ENCODE results near the gene HOXB8.

Gene HOXB8

DNA sequence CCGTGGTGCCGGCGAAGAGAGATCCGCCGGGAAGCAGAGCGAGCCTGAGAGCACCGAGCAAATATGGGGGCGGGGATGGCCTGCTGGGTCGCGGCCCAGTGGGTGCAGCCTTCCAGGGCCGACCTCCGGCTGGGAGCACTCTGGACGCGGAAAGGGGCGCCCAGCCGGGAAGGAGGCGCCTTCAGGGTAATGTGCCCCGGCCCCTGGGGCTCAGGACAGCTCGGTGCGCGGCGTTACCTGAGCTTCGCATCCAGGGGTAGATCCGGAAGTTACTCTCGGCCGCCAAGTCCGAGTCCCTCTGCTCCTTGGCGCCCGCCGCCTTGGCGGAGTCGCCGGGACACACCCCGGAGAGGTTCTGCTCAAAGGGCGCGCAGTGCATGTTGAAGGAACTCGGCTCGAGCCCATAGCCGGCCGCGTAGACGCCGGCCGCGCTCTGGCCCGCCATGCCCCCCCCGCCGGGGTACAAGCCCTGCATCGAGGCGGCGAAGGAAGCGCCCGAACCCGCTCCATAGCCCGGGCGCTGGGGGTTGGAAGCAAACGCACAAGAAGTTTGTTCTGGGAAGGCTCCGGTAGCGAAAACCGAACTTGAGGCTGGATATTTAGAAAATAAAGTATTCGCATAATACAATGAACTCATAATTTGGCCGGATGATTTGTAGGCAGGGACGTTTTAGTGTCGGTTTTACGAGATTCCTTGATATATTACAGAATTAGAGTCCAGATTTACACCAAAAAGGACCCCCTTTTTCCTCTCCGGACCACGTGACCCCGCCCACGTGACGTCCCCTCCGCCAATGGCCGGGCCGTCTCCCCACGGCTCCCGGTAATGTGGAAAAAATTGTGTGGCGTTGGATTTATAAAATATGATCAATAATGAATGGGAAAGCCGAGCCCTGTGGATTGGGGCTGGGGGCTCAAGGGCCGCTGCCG is 4.5 kb downstream of the HOXB8 start, which contains the start of gene HOXB7:
HOXB7 (minus strand) TSS at position 736 of the 930 bp plus-strand sequence; CDS start at position 637, 99 bp downstream.
- peak in 2 of 4 experiments; percentile 28 to 31 for DNase-seq

DNA sequence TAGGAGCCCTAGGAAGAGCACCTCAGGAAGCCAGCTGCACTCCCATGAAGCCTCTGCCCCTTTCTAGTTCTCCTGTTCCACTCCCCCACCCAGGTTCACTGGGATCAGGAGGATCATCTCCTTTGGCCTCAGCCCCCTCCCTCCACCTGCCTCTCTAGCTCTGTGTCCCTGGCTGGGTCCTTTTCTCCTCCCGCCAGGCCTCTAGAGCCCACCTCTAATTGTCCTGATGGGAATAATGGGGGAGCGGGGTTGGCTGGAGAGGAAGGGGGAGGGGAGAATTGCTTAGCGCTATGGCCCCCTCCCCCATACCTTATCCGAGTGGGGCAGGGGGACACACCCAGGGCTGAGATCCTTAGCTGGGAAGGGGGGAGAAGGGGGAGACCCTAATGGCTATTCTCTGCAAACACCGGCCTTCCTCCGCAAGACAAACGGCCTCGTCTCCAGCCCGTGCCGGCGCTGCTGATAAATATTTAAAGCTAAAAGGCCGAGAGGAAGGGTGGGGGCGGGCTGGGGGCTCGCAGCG is 5.3 kb downstream of the HOXB8 start:
- DNase-seq = no peak

DNA sequence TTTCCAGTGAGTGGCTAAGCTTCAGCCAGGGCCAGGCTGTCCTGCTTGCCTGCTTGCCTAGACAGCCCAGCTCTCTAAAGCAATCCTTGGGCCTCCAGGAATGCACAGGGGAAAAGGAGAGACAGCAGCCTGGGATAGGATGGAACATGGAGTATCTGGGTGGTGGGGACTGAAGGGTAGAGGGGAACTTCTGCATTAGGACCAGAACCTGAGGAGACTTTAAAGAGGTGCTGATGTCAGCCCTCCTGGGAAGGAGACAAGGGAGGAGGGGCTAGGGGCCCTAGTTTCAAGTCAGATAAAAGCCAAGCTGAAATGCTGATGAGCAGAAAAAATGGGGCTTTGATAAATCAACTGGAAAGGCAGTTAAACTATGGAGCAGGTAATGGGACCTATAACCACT is 6.1 kb downstream of the HOXB8 start:
- no peak for DNase-seq

DNA sequence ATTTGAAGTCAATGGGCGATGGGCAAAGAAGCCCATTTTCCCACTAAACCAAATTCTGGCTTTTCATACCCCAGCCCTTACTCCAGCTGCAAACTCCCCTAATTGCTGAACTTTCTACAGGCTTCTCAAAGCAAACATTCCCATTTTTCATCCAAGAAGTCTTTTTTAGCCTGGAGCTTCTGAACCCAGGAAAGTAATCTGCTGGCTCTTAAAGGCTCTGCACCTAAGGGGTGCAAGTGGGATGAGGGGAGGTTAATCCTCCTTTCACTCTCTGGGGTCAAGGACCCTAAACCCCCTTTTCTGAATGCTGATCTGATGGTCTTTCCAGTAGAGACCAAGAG is 6.6 kb downstream of the HOXB8 start:
- DNase-seq = no peak

DNA sequence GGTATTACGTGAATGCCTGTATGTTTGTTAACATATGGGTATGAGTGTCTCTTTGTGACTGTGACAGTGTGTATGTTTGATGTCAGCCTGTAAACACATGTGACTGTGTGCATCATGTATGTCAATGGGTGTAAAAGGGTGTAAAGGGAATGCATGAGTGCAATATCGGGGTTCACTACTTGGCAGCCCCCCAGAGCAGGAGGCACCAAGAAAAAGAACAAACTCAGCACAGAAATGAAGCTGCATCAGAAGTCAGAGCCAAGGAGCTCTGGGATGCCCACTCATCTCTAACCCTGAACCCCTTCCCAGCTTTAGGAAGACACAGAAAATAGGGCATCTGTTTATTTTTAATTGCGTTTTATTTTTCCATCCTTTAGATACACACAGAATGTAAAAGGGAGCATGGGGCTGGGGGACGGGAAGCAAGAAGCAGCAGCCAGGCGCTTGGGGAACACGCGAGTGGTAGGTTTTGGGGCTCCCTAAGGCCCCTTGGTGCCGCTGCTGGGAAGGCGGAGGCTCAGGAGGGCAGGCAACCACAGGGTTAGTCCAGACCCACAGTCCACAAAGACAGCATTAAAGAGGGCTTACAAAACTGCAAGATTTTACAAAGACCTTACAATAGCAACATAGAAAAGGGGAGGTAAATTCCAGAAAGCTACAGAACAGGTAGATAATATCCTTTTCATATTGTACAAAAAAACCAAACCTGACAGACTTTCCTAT is 8.0 kb downstream of the HOXB8 start:
- DNase-seq = no peak

DNA sequence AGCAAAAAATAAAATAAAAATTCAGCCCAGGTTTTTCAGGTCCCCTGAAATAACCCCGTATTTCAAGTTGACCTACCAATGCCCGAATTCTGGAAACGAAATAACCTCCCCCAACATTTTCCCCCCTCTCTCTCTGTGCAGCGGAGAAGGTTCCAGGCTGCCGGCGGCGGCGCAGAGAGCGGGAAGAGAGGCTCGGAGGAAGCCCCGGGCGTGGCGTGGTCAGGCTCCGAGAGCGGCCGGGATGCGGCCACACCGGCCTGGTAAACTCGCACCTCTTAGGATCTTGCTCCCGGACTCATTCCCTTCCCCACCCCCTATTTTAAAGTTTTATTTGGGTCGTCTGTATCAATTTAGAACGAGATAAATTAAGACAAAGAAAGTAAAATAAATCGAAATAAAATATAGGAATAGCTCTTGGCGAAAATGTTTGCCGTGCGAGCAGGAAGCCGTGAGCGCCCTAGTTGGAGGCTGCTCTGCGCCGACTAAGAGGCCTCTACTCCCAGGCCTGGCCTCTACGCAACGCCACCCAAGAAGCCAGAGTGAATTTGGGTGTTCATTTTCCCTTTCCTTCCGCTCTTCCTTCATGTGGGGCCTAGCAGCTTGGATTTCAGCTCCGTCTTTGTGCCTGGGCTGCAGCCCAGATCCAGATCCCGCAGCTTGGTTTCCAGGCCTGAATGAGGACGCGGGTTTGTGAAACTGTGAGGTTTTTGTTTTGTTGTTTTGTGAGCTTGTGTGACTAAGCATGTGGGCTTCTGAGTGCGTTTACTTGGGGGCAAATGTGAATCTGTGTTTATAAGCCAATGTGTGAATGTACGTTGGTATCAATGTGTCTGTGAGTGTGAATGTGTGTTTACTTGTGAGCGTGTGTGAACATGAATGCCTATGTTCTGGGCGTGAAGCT is 8.9 kb downstream of the HOXB8 start:
- DNase-seq = no peak

DNA sequence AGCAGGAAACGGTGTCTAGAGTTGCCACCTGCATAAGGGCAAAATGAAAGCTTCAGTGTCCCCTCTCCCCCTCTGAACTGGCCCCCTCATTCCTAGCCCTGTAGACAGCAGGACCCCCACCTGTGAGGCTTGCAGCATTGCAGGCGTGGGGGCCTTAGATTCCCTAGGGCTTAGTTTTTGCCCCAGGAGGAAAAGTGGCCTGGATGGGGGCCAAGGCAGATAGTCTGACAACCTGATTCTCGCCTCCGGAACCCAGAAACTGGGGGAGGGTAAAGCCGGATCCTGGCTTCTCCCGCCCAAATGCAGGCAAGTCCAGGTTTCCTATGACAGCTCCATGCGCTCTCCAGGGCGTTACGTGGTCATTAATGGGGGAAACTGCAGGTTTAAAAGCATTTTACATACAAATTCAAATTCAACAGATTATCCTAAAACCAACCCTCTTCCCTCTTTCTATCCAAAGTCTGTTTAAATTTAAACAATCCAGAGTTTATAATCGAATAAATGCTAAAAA is 9.6 kb downstream of the HOXB8 start:
- DNase-seq = no peak

DNA sequence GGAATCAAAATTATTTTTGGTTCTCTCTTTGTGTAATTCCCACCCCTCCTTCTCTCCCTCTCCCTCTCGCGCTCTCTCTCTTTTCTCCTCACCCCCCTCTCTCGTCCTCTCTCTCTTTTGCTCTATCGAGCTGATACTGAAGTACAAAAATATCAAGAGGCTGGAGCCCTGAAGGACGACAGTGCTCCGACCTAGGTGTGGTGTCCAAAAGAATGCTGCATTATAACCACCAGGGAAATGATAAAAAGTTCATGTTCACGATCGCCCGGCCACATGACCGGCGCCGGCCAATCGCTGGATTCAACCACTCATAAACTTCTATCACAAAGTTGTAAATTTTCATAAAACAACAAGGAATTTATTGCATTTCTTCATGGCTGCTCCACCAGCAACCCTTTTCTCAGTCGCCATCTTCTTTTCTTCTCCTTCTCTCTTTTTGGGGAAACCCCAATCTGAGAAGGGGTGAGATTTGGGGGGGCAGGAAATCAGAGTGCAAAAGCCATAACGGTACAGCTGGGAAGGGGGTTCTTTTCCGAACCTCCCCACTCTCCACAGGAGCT is 10.2 kb downstream of the HOXB8 start, which contains the start of gene HOXB6:
HOXB6 (minus strand) TSS at position 217 of the 560 bp plus-strand sequence. CDS start 6,836 bp downstream, outside the sequence.
- DNase-seq = no peak

DNA sequence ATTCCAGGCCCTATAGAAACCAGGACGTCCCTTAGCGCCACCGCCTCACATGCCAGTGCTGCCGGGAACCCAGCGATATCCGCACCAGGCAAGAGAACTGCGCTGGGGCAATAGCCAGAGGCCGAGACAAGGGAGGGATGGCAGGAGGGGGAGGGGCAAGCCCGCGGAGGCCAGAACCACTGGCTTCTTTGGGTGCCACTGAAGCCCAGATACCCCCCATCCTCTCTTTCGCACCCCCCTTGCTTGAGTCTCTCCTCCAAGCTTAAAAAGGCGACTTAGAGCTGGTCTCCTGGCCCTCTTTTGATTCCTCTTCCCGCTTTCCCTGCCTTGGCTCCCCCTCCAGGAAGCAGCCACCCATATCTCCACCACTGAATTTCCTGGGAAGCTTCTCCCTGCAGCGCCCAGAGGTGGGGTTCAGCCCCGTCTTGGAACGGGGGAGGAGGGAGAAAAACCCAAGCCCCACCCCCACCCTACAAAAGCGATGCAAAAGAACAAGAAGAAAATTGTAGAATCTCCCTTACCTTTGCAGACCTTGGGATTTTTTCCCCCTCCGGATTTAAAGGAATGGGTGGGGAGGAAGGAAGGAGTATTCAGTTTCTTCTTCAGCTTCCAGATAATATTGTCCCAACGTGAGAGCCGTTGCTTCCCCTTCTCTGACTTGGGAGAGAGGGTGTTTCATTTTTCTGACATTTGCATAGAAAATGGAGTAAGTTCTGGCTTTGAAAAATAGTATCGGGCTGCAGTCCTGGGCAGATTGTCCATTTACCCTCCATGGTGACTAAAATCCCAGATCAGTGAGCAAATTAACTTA is 10.9 kb downstream of the HOXB8 start:
- DNase-seq = no peak

DNA sequence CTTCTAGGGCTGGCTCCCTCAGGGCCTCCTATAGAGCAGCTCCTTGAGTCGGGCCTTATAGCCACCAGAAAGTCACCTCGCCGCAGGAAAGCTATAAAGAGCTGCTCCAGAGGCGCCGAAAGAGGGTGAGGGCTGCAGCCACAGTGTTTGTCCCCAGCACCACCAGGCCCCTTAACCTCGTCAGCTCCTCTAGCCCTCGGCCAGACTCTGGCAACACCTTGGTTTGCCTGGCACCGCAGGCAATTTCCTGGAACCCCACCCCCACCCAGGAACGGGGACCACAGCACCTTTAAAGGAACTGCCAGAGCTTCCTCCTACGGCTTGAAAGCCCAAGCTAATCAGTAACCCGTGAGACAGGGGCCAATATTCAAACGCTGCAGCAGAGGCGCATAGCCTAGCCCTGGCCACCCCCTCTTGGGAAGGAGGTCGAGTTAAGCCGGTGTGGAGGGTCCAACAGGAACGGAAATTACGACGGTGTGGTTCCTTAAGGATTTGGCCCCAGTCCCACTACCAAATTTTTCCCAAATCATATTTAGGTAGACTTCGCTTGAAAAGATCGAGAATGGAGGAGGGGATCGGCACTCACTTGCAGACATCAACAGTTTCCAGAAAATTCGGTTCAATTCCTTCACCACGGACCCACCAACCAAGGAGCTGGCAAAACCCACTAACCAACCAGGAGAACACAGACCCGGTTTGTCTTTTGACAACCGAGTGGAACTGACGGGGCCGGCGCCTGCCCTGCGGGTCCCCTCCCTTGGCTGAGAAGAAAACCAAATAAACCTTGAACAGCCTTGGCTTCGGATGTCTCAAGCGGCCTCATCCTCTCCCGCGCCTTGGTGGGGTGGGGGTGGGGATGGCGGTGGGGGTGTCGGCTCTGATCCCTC is 13.3 kb downstream of the HOXB8 start:
- DNase-seq = no peak

DNA sequence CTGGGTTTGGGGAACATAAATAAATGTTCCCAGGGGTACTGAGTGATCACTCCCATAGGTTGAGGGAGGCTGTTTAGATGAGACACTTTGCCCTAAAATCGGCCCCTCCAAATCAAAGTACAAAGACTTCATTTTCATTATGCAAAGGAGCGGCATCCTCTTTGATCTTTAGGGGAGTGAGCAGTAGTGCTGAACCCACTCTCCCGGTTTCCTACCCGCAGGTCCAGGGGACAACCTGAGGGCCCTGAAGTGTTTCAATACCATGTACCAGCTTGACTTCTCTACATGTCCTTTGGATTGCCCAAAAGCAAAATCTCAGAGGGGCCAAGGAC is 13.9 kb downstream of the HOXB8 start:
- DNase-seq = no peak

DNA sequence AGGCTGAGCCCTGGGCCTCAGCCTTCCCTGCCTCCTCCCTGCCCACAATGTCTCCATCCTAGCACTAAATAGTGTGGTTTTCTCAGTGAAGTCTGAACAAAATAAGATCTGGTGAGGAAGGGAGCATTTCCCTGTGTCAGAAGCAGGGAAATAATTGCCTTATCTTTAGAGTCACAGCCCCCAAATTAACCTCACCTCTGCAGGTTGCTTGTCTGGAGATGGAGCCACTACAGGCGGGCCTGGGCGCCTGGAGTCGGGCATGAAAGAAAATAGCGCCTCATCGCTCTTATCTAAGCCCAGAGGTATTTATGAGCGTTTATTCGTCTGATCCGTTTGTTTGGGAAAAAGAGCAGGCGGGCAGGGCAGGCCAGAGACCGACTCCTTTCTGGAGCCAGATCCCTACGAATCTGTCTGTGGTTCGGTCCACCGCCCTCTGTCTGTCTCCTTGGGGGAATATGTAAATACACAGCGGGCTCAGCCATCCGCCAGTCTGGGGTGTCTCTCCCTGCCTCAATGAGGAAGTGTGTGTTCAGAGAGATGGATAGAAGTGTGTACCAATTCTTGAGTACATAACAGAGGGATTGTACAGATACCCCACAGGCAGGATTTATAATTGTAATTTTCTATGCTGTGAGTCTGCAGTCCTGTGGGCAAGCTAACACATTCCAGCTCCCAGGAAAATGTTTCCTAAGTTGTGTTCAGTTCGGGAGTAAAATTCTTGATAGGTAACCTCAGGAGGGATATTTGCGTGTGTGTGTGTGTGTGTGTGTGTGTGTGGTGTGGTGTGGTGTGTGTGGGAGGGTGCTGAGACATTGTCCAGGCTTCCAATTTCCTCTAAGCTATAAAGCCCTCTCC is 14.6 kb downstream of the HOXB8 start:
- no peak for DNase-seq

DNA sequence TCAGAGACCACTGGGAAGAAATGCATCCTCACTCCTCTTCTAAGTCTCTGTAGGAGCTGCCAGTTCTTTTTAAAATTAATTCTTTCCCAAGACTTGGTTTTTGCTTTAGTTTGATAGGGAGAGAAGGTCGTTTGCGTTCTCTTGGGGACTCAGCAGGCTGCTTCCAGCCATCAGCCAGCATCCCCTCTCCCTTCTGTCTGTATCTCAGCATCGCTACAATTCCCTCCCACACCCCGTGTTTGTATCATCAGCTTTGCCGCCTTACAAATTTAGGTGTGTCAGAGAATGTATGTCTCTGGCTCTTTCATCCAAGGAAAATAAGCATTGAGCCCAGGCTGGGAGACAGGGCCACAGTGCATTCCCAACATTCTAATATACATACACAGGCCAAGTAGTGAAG is 15.7 kb downstream of the HOXB8 start:
- no peak for DNase-seq

DNA sequence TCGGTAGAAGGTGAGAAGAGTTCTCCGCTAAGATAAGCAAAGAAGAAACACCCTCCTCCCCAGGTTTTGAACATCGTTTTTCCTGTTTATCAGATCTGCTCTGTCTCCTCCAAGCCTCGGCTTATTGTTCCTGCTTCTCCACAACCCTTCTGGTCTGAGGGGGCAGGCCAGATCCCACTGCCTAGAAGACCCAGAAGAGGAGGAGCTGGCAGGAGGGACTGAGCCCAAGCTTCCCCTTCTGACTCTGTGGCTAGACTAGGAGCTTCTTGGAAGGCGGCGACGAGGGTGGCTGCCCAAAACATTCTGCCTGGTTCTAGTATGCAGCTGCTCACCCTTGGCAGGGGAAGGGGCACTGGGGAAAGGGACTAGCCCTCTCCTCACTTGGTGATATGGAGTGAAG is 16.4 kb downstream of the HOXB8 start:
- DNase-seq = no peak

DNA sequence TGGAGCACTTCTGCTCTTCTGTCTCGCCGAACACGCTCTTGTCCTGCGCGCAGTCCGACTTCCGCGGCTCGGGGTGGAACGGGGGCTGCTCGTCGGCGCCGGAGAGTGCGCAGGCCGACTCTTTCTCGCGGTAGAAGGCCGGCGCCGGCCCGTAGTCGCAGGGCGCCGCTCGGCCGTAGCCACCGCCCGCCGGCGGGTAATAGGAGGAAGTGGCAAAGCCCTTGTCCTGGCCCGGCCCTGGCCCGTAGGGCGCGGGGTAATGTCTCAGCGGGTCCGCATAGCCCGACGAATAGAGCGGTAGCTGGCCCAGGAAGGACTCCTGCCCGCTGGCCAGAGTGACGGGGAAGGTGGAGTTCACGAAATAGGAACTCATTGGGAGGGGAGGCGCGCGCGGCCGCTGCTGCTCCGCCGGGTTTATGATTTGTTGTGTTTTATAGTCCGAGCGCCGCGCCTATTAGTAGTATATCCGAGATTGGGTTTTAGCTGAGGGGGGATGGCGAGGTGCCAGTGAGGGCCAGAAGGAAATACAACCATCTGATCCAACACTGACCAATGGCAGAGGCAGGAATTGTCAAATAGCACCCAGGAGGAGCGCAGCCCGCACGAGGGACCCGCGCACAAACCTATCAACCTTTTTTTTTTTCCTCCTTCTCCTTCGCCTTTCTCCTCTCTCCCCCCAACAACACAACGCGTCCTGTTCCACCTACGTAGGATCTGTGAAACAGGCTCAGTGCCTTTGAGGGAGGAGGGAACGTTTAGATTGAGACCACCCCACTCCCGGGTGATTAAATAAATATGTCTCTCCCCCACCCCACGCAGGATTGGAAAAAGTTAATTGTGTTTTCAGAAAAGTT is 17.1 kb downstream of the HOXB8 start:
- no peak for DNase-seq

DNA sequence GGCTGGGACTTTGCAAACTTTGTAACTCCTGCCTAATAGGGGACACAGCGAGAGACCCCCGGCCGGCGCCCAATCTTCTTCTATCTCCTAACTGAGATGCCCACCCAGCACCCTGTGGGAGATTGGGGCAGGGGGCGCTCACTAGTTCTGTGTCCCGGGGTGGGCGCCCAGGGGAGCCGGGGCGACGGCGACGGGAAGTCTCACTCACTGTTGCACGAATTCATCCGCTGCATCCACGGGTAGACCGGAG is 17.6 kb downstream of the HOXB8 start:
- DNase-seq = no peak

DNA sequence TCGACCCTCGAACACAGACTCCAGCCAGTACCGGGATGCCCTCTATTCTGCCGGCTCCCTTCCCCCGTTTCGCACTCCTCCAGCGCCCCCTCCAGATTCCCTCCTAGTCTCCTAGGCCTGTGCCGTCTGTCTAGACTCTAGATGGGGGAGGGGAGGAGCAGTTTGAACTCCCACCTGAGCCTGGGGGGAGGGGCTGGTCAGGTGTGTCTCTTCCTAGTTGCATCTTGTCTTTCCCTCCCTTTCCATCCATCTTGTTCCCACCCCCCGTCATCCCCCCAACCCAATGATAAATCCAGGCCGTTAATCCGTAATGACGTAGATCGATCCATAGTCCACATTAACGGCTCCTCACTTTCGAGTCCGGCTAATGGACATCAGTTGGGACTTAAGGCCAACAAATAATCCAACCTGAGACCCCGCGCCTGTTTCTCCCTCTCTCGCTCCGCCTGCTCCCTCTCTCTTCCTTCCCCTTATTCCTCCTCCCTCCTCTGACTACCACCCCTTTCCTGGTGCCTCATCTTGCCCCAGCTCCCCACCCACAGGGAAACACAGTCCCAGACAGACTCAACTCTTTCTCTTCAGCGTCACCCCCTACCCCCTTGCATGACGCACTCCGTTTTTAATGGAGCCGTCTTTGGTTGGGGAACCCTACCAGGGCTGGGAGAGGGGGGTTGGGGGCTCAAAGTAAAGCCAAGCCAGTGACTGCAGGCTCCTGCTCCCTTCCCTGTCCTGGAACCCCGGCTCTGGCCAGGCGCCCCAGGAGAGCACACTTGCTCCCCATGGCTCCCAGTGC is 18.2 kb downstream of the HOXB8 start:
- no peak for DNase-seq

Data from activated CD4-positive, CD25-positive, alpha-beta regulatory T cell (primary cell).